ENCODE data around the gene RFC4. TPM values are rescaled to one million over a fixed set of nuclear protein-coding genes. Genes with fewer than 3 reads are reported as not detected.

The RFC4 gene
- total and polyA plus RNA-seq, 2 experiments from 2014 or later, result 73.3 to 107 TPM

GRCh38 chr3:186754006-186754405 lies 52.3 kb downstream of the RFC4 start:
- Mint-ChIP-seq H3K9me3 (no peaks in the 10 kb centered on the region), H3K36me3 (ENCODE audit: low read depth) (no peaks in the 10 kb centered on the region), H3K4me3 (no peak overlapping the region), H3K27ac (no peak overlapping the region), H3K27me3 (ENCODE audit: insufficient read depth, low read depth, poor library complexity) (peaks cover 3% of the 10 kb centered on the region), H3K4me1 (peaks cover 13% of the 10 kb centered on the region; the same call in 2 of the 3 replicates)
- 0 out of 2 replicates have a peak, but pooled peaks cover 6% of the 10 kb centered on the region for H3K4me1 ChIP-seq (ENCODE audit: insufficient read depth)
- no peak overlapping the region for H3K27ac ChIP-seq (ENCODE audit: low read depth)
- no peaks in the 10 kb centered on the region for H3K79me2 ChIP-seq (replicated peaks; ENCODE audit: insufficient read depth)
- H3K36me3 ChIP-seq (ENCODE audit: insufficient read depth), result no peaks in the 10 kb centered on the region
- DNase-seq (ENCODE audit: low spot score) (no peak), ATAC-seq (no peak)
- H4K20me1 ChIP-seq (replicated peaks; ENCODE audit: insufficient read depth), result no peaks in the 10 kb centered on the region
- no peak for TF ChIP-seq ZNF462 (CRISPR knock-in tag; IDR thresholded peaks at IDR 0.05)
- TF ChIP-seq ZNF114 (CRISPR knock-in tag; IDR thresholded peaks at IDR 0.05), result no peak
- TF ChIP-seq JUNB (IDR thresholded peaks at IDR 0.05; ENCODE audit: unreplicated experiment), result no peak
- no peak for TF ChIP-seq ZNF331 (CRISPR knock-in tag; IDR thresholded peaks at IDR 0.05; ENCODE audit: low read depth)
- no peak overlapping the region for H3K4me3 ChIP-seq
- H3F3A ChIP-seq (replicated peaks; ENCODE audit: low read depth), result no peaks in the 10 kb centered on the region
- H3K9me2 ChIP-seq (ENCODE audit: insufficient read depth), result 0 out of 2 replicates have a peak, but pooled peaks cover 3% of the 10 kb centered on the region
- H3K4me2 ChIP-seq, result no peak overlapping the region
- H2AFZ ChIP-seq, result no peak overlapping the region
- H3K27me3 ChIP-seq (ENCODE audit: insufficient read depth), result no peaks in the 10 kb centered on the region

- Histone ChIP-seq H3K4me1 (ENCODE audit: insufficient read depth) (no peaks in the 10 kb centered on the region), H3K4me2 (no peak overlapping the region), H3K79me2 (replicated peaks; ENCODE audit: insufficient read depth) (no peaks in the 10 kb centered on the region), H2AFZ (peak overlapping the region; percentile 88), H3K4me3 (no peak overlapping the region), H3K9me2 (ENCODE audit: insufficient read depth) (0 out of 2 replicates have a peak, but pooled peaks cover under 1% of the 10 kb centered on the region), H3K27ac (ENCODE audit: low read depth) (0 out of 2 replicates have a peak overlapping the region, but pooled peaks have one; percentile 17), H3F3A (replicated peaks; ENCODE audit: low read depth) (no peaks in the 10 kb centered on the region), H4K20me1 (replicated peaks; ENCODE audit: insufficient read depth) (no peaks in the 10 kb centered on the region), H3K36me3 (ENCODE audit: insufficient read depth) (no peaks in the 10 kb centered on the region), H3K27me3 (ENCODE audit: insufficient read depth) (no peaks in the 10 kb centered on the region)
- no peak overlapping the region for H3K27ac Mint-ChIP-seq
- DNase-seq (ENCODE audit: low spot score) (peak; percentile 26), ATAC-seq (no peak)
- H3K27me3 Mint-ChIP-seq (ENCODE audit: insufficient read depth, low read depth, poor library complexity), result peaks cover 3% of the 10 kb centered on the region
- H3K9me3 Mint-ChIP-seq, result no peaks in the 10 kb centered on the region
- H3K36me3 Mint-ChIP-seq (ENCODE audit: low read depth), result no peaks in the 10 kb centered on the region
- H3K4me1 Mint-ChIP-seq, result peaks cover 9% of the 10 kb centered on the region; the same call in 1 of the 3 replicates
- H3K4me3 Mint-ChIP-seq, result no peak overlapping the region
- TF ChIP-seq JUNB (IDR thresholded peaks at IDR 0.05; ENCODE audit: unreplicated experiment) (no peak), ZNF462 (CRISPR knock-in tag; IDR thresholded peaks at IDR 0.05) (no peak), ZNF331 (CRISPR knock-in tag; IDR thresholded peaks at IDR 0.05; ENCODE audit: low read depth) (no peak), POLR2AphosphoS5 (IDR thresholded peaks at IDR 0.05; ENCODE audit: low read depth) (no peak), EZH2phosphoT487 (IDR thresholded peaks at IDR 0.05; ENCODE audit: unreplicated experiment) (no peak), ZNF114 (CRISPR knock-in tag; IDR thresholded peaks at IDR 0.05) (no peak)
Measured at GRCh38 chr3:186751480-186751879, 54.8 kb downstream of the RFC4 start.
